Measurements from ENCODE around the gene CIDEB.
A peak's percentile ranks its signal among the peaks of the same experiment; 100 is the strongest.
"Not testable (repeated sequence)": the region's sequence is repeated elsewhere in the genome, so short reads cannot be mapped to it uniquely, and the experiment has no call there.

The CIDEB gene

GRCh38 chr14:24307575-24308341, at the start of gene CIDEB:
Gene CIDEB, minus strand, starts transcription at chr14:24307977. Its CDS starts 119 bp downstream, at chr14:24307858.
- peak; percentile 61 for DNase-seq

- DNase-seq: no peak
Observed at GRCh38 chr14:24356208-24356607, 48.4 kb upstream of the CIDEB start.

GRCh38 chr14:24355009-24355408, 47.2 kb upstream of the CIDEB start:
- no peak for DNase-seq

GRCh38 chr14:24354482-24354825, 46.7 kb upstream of the CIDEB start:
- DNase-seq: not testable (repeated sequence)

- no peak for DNase-seq
Observed at GRCh38 chr14:24353559-24354481, 46.0 kb upstream of the CIDEB start.

GRCh38 chr14:24351517-24351916, 43.7 kb upstream of the CIDEB start:
- DNase-seq: no peak

- DNase-seq: no peak
Observed at GRCh38 chr14:24349742-24350141, 42.0 kb upstream of the CIDEB start.

- DNase-seq: no peak
Observed at GRCh38 chr14:24348186-24348585, 40.4 kb upstream of the CIDEB start.

GRCh38 chr14:24347134-24347533, 39.4 kb upstream of the CIDEB start:
- no peak for DNase-seq

GRCh38 chr14:24343795-24344660, 36.3 kb upstream of the CIDEB start:
- DNase-seq: no peak

- no peak for DNase-seq
Observed at GRCh38 chr14:24342889-24343288, 35.1 kb upstream of the CIDEB start.

GRCh38 chr14:24340606-24341005, 32.8 kb upstream of the CIDEB start:
- DNase-seq: no peak

GRCh38 chr14:24339284-24340151, 31.7 kb upstream of the CIDEB start, which contains the start of gene RIPK3:
Gene RIPK3, minus strand, starts transcription at chr14:24339991. Its CDS starts 165 bp downstream, at chr14:24339826.
- peak; percentile 75 for DNase-seq

GRCh38 chr14:24338843-24339242, 31.1 kb upstream of the CIDEB start:
- DNase-seq: no peak

- no peak for DNase-seq
Observed at GRCh38 chr14:24337824-24338175, 30.0 kb upstream of the CIDEB start.

- no peak for DNase-seq
Observed at GRCh38 chr14:24337144-24337823, 29.5 kb upstream of the CIDEB start.

- no peak for DNase-seq
Observed at GRCh38 chr14:24335461-24336171, 27.8 kb upstream of the CIDEB start.

GRCh38 chr14:24334431-24335291, 26.9 kb upstream of the CIDEB start, which contains the start of gene ADCY4:
Gene ADCY4, minus strand, starts transcription at chr14:24335071. Its CDS starts 419 bp downstream, at chr14:24334652.
- peak; percentile 54 for DNase-seq

GRCh38 chr14:24332268-24332993, 24.7 kb upstream of the CIDEB start:
- peak; percentile 80 for DNase-seq
